GM12892 (cell line): Measurements from ENCODE around the gene CORO2B.

Source experiments
- POLR2A ChIP-seq: IDR thresholded peaks from 2 replicates; pipeline ENCODE4 v1.6.1; 2011; ENCODE audit warnings: low read depth, low read length, control low read depth
- POLR2AphosphoS5 ChIP-seq: IDR thresholded peaks from 2 replicates; pipeline ENCODE4 v1.6.1; 2011; ENCODE audit warnings: low read depth, low read length, control low read depth
- TAF1 ChIP-seq: IDR thresholded peaks from 2 replicates; pipeline ENCODE4 v1.6.1; 2011; ENCODE audit warnings: low read depth, mild to moderate bottlenecking, control low read depth, low read length, borderline replicate concordance

GRCh38 chr15:68599153-68599545 lies 20.4 kb downstream of the CORO2B start:
- TF ChIP-seq POLR2A (no peak), POLR2AphosphoS5 (no peak), TAF1 (no peak)
